ENCODE results near the gene PPP2R5E.
A peak's percentile ranks its signal among the peaks of the same experiment; 100 is the strongest.

Gene PPP2R5E

DNA sequence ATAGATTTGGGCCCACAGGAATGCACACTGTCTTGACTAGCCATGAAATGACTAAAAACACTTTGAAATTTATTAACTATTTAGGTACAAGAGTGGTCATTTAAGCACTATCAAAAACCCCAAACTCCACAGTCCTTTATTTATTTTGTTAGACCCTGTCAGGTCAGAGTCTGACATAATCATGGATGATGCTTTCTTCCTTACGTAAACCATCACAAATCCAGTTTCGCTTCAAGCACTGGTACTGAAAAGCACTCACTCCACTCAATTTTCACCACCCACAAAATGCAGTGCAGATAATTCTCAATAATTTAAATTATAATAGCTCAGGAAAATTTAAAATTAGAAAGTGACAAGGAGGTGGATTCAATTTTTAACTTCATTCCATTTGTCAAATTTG is 25.8 kb downstream of the PPP2R5E start:
- DNase-seq: no peak

DNA sequence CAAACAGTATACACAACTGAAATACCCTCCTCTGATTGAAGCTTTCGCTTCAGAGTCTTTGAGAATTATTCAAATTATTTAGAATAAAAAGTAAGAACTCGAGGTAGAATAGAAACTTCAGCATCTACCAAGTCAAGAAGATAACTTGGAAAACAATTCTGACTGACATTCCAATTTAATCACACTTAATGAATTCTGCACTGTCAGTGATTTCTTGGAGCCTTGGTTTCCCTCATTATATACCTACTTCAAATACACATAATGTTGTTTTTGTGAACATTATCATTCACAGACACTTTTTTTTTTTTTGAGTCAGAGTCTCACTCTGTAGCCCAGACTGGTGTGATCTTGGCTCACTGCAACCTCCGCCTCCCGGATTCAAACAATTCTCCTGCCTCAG is 27.9 kb downstream of the PPP2R5E start:
- no peak for DNase-seq

DNA sequence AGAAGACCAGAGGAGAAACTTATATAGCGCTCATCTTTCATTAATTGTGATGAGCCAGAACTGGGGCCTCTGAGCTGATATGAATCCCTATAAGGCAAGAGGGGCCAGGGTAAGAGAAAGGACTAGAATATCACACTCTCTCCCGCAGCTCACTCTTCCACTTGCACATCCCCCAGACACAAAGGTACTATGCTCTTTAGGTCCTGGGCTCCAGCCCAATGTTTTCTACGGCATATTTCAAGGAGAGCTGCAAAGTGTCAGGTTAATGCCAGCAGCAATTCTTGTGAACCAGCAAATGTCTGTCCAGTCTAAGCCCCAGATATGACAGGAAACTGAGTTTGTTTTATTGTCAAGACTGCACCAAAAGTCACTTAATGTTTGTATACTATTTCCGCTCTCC is 29.4 kb downstream of the PPP2R5E start:
- DNase-seq: no peak

DNA sequence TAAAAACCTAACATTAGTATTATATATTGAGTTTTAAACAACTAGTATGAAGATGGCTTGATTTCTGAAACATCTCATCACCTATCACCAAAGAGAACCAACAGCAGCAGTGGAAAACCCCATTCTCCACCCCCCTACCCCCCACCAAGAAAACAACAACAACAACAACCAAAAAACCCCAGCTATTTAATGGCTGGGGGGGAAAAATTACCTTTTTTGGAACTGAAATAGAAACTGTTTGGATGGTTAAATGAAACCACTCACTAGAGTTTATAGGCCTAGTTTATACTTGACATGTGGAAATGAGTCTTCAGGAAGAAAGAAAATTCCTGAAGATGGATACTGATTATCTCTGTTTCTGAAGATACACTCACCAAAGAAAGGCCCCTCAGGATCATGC is 30.3 kb downstream of the PPP2R5E start:
- DNase-seq: no peak

DNA sequence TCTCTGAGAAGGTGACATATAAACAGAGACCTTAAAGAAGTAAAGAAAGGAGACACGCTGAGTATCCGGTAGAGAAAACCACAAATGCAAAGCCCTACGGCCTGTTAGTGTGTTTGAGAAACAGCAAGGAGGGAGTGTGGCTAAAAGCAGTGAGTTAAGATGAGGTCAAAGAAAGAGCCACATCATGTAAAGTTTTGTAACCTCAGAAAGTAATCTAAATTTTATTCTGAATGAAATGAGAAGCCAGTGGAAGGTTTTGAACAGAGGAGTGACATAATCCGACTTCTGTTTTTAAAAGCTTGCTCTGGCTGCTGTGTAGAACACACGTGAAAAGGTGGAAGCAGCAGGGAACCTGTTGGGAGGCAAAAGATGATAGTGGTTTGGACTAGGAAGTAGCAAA is 32.6 kb downstream of the PPP2R5E start:
- DNase-seq: no peak

DNA sequence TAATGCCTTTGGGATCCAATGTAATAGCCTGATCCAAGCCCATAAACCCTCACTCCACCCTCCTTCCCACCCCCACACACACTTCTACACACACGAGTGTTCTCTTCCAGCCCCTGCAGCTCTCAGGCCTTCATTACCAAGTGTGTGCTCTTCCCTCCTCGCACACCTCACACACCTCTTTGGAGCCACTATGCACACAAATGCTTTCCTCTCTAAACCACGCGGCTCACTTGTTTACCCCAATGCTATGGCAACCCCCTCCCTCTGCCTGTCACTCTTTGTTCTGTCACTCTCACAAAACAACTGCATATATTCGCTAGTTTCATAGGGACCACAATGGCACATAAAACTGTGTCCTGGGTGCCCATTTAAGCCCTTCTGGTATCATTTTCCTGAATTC is 35.1 kb downstream of the PPP2R5E start:
- no peak for DNase-seq

DNA sequence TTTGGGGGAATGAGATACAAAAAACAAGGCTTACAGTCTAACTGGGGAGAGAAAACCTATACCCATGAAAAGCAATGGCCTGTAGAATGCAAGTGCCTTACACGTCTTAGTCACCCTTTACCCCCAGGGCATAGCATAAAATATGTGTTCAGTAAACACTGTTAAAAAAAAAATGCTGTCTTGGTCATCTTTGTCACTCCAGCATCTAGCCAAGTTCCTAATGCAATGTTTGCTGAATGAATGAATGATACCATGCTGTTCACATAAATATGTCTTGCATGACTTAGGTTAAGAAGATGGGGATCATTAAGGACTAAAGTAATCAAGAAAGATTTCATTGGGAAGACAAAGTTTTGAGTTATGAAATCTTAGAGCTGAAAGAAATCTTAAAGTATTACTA is 38.5 kb downstream of the PPP2R5E start:
- DNase-seq: no peak

DNA sequence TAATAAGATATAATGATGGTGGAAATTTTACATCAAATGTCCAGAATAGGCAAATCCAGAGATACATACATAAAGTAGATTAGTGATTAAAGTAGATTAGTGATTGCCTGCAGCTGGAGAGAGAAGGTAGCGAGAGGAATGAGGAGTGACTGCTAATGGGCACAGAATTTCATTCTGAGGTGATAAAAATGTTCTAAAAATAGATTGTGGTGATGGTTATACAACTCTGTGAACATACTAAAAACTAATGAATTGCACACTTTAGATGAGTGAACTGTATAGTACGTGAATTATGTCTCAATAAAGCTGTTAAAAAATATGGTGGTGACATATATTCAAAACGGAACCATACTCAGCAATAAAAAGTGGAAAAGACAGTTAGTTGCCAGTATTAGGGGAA is 41.7 kb downstream of the PPP2R5E start:
- no peak for DNase-seq

DNA sequence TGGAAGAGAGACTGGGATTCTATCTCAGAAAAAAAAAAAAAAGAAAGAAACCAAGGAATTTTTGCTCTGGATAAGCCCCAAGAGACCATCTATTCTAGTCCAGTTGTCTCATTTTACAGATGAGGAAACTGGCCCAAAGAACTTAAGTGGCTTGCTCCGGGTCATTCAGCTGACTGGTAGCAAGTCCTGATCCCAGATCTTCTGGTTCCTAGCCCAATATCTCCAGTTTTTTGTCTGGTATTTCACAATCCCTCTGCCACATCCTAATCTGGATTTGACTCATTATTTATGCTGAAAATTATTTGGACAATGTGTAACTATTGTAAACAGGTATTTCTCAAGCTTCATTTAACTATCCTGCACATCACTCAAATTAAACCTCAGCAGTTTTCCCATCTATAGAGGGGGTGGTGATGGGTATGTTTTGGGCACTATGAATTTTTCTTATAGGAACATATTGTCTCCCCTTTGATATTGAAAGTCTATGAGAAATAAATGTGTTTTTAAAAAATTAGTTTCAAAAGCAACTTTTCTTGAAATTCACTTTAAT is 43.4 kb downstream of the PPP2R5E start:
- DNase-seq: no peak

DNA sequence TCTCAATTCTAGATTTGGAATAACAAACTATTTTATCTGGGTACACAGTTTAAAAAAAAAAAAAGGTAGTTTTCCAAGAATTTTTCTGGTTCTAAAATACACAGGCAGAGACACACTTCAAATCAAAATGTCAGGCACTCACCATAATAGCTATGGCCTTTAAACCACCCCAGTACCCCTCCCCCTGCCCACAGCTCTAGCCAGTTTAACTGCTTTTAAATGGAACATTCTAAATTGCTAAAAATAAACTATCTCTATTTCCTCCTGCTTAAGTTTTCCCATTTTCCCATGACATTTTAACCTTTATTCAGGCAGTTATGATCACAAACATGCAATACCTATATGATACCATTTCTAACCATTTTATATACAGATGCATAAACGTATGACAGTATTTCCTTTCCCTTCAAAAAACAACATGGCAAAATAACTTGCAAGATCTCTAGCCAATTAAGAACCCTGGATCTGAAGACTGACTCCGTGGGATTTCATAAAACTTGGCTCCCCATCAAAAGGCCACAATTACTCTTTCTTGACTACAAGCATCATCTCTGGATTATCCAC is 46.3 kb downstream of the PPP2R5E start:
- no peak for DNase-seq

DNA sequence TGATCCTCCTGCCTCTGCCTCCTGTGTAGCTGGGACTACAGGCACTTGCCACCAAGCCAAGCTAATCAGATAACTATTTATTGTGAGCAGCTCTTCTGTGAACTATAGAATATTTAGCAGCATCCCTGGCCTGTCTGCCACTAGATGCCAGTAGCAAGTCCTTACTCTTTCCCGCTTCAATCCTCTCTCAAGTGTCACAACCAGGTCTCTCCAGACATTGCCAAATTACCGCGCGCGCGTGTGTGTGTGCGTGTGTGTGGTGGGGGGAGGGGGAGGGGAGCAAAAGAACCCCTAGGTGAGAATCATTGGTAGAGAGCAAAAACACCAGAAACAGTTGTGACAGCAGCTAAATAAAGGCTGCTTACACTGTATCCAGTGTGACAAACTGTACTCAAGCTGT is 49.9 kb downstream of the PPP2R5E start:
- no peak for DNase-seq

DNA sequence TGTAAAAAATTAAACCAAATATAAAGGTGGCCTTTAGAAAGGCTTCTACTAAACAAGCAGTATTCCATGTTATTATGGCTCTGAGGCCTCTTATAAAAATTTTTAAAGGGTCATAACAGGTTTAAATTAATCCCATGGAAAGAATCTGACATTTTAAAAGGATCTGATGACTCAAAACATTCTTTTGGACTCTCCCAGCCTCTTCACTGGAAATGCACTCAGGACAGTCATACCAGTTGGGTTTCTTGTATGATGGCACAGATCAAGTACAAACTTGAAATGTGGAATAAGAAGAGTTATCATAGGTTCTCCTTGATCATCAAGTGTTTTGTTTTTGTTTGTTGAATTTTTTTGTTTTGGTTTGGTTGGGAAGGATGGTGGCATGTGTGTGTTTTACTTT is 50.8 kb downstream of the PPP2R5E start:
- peak; percentile 29 for DNase-seq

DNA sequence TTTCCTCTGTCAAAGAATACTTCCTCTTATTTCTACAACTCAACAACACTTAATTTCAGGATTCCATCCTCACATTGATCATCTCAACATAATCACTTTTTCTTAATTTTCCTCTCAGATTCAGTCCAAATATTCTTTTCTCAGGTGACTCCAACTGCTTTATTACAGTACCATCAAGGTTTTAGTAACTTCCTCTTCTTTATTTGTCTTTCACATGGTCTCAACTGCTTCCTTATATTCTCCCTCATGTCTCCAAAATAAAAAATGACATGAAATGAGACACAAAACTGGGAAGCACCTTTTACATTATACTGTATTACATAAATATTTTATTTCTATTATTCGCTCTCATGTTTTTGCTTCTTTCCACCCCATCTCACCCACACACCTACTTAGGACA is 55.5 kb downstream of the PPP2R5E start:
- DNase-seq: no peak

DNA sequence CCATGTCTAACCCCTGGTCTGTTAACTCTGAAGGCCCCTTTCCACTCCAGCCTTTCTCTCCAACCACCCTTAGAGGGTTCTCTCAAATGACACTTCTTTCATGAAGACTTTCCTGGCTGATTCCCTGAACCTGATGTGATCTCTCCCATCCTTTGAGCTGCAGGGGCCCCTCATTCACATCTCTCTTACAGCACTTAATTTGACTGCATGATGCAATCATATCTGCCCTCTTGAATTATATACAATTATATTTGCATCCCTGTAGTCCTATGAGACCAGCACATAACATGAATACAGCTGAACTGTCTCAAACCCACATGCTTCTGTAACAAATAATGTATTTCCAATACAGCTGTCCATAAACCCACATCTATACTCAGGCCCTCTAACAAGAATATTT is 56.4 kb downstream of the PPP2R5E start:
- DNase-seq: no peak

DNA sequence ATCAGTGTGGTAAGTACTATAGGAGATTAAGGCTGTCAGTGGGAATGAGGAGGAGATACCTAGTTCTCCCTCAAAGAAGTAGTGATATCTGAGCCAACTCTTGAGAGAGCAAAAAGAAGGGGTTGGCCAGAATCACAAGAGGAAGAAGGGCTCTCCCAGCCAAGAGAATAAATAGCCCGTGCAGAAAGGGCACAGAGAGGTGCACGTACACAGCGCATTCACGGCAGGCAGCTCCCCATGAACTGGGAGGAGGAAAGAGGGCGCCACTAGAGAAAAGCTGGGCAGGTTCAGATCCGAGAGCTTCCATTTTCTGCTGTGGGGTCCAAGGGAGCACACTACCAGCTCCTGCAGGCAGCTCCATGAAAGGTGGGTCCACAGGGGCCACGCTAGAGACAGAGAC is 59.9 kb downstream of the PPP2R5E start:
- no peak for DNase-seq

DNA sequence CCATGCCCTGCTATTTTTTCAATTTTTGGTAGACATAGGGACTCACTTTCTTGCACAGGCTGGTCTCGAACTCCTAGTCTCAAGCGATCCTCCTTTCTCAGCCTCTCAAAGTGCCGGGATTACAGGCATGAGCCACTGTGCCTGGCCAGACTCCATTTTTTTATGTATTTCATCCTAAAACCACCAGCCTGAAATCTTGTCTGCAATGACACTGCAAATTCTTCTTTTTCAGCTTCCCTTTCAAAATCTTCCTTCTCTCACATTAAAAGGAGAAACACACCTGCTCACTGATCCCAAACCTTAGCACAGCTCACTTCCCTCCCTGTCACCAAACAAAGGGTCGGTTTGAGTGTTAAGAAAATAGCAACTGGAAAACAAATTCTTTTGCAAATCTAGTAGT is 62.6 kb downstream of the PPP2R5E start:
- no peak for DNase-seq

DNA sequence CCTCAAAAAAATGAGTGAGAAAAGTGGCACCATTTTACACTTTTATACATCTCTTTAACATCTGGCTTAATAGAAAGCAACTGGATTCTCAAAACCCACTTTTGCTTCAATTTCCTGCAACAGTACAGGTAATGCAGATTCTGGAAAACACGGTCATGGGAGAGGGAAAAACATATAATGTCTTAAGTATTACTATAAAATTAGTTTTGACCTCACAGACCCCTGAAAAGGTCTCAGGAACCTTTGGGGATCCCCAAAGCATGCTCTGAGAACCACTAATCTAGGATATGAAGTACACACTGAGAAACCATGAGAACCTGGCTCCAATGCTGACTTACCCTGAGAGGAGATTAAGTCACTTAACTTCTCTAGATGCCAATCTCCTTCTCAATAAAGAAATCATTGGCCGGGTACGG is 64.7 kb downstream of the PPP2R5E start:
- DNase-seq: no peak

DNA sequence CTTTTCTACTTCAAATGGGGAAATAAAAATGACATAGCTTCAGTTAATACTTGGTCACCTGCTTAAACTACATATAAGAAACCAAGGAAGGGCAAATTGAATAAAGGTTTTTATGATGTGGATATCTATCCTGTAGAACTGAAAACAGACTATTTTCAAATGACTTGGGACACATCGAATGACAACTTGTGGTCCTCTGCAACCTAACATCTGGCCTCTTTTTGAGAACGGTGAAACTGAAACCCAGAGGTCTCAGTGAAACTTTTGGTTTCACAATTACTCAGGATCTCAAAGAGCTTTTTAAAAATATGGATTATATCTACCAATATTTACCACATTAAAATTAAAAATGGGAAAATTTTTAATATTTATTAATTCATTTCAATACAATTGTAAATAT is 65.2 kb downstream of the PPP2R5E start:
- no peak for DNase-seq

DNA sequence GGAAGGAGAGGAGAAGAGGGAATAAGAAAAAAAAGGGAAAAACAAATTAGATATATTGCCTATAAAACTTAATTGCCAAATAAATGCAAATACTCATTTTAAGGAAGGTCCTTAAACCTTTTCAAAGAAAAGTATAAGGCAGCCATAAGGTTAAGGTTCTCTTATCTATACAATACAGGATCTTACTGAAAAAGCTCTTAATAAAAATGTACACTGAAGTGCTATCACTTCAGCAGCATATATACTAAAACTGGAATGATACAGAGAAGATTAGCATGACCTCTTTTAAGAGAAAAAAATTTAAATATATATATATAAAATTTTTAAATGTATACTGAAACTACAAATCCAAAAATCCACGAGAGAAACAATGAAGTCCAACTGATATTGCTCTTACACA is 65.6 kb downstream of the PPP2R5E start:
- no peak for DNase-seq

DNA sequence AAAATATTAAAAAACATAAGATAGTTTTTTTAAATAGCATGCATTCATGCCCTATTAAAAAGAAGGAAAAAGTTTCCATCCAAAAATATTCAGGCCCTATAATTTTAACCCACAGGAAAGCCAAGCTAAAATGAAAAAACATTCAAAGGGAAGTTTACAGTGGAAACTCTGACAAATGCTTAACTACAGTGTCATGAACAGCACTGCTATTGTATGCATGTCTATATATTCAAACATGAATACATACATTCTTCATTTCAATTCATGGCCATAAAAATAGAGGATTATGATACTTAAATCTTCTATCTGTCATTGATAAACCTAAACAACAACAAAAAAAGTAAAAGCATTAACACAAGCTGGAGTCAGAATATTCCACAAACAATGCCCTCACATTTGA is 67.4 kb downstream of the PPP2R5E start:
- DNase-seq: no peak

DNA sequence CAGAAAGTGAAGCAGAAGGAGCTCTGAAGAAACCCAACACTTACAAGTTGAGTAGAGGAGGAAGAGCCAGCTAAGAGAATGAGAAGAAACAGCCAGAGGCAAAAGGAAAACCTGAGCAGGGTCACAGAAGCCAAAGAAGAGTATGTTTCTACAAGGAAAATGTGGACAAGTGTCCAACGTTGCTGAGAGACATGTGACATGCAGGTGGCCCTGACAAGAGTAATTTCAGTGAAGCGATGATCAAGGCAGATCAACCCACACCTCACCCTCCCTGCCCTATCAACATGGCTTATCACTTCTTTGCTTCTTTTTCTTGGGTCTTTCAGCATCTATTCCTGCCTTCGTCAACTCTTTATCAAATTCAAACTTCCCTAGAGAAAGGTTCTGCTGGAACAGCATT is 68.3 kb downstream of the PPP2R5E start:
- DNase-seq: no peak

DNA sequence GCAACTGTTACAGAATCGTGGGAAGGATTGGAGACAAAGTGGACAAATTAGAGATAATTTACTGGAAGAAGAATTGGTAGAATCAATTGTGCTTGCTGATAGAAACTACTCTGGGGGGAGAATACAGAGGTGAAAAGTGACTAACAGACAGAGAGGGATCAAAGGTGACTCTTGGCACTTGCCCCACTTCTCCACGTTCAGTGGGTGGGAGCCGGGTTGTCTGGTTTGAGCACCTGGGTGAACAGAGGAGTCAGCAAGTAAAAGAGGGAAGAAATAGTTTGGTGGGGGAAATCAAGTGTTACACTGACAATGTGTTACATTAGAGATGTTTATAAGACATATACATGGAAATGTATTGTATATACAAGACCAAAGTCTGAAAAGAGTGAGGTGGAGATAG is 69.1 kb downstream of the PPP2R5E start:
- DNase-seq: no peak

DNA sequence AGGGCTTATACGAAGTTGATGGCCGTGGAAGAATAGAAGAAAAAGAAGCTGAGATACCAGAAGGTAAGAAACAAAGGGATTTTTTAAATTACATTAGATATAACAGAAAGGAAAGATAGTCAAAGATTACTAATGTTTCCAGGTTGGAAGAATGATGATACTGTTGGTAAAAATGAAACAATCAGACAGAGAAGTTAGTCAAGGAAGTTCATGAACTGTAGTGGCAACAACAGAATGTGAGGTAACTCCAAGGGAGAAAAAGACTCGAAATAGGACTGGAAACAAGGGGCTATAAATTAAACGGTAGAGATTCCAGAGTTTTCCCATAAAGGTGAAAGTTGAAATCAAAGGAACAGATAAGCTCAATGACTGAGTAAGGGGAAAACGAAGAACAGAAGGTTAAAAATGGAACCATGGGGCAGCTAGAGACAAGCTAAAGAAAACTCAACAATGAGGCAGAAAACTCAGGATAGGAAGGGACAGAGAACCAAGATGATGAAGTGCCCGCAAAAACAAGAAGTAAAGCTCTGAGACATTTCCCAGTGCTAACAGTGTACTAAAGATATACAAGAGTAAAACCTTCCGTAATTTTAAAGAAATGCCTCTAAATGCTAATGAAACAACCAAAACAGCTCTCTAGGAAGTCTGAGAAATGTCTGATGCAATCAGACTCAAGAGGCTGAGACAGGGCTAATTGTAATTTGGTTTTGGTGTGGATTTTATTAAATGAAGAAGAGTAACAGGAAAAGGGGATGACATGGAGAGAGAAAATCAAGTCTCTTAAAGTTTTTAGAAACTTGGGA is 70.0 kb downstream of the PPP2R5E start:
- no peak for DNase-seq

DNA sequence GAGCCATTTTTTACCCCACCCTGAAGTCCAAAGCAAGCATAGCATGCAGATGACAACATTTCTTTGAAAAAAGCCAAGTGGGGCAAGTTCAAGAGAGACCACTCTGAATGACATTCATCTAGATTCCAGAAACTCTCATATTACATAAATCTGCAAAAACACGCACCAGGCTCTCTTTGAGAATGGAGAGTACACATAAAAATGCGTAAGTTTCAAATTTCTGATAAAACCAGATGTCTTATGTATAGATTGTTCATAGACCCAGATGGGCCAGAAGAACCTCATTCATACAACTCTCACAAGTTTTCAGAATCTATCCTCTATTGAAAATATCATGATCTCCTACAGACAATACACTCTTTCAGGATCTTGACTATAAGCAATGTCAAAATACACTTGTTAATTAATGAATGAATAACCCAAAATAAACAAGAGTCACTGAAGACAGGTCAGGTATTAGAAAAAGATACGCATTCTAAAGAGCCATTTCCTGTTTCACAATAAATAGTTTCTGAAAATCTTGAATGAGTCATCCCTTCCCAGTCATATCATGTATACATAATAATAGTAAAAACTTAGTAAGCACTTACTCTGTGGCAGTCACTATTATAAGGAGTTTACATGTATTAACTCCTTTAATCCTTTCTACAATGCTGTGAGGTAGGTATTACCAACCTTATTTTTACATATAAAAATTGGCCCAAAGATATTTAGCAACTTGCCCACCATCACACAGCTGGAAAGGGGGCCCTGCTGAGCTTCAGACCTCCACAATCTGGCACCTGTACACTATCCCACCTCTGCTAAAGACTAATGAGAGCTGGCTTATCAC is 72.0 kb downstream of the PPP2R5E start:
- DNase-seq: peak; percentile 34
